Measurements from ENCODE around the gene RBM10. TPM values are rescaled to one million over a fixed set of nuclear protein-coding genes. Genes with fewer than 3 reads are reported as not detected.

The RBM10 gene
- total RNA-seq, 1 experiment from 2014 or later, result 55.8 TPM

DNA sequence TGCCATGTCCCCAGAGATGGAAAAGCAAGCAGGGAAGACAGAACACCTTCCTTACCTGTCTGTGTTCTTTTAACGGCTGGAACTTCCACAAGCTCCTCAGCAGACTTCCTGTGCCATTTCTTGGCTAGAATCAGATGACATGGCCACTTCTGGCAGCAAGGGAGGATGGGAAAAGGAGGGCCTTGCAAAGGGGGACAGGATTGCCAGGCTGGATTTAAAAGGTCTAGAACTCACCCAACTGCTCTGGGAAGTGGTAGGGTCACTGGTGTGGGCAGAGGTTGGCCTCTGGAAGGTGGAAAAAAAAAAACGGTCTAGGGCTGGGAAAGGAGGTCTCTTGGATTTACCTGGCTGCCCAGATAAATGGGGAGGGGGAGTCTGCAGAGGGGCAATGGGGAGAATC lies 86.1 kb downstream of the RBM10 start:
- no peak overlapping the region for H3K27ac ChIP-seq (ENCODE audit: insufficient read length, low read depth, low read length)
- no peak overlapping the region for H2BK15ac ChIP-seq (ENCODE audit: low read depth, low read length)
- no peak overlapping the region for H3K4ac ChIP-seq (ENCODE audit: low read depth, low read length)
- H3K79me2 ChIP-seq (ENCODE audit: insufficient read depth, low read length), result peaks cover 15% of the 10 kb centered on the region; the same call in 1 of the 2 replicates
- H3K36me3 Mint-ChIP-seq (ENCODE audit: insufficient read depth in 1 of 3, low read depth in 3 of 3), result peaks cover 24 to 43% (median 33%) of the 10 kb centered on the region in 3 experiments
- no peak overlapping the region for H2AFZ ChIP-seq (ENCODE audit: low read length)
- no peak overlapping the region for H4K5ac ChIP-seq (ENCODE audit: insufficient read length, low read depth, low read length)
- no peaks in the 10 kb centered on the region; a peak in 1 of 5 replicates for H3K9me3 Mint-ChIP-seq
- peaks cover 5% of the 10 kb centered on the region for H3K23me2 ChIP-seq (ENCODE audit: insufficient read length, low read depth, low read length, poor library complexity, severe bottlenecking)
- TF ChIP-seq, protein P1, sequence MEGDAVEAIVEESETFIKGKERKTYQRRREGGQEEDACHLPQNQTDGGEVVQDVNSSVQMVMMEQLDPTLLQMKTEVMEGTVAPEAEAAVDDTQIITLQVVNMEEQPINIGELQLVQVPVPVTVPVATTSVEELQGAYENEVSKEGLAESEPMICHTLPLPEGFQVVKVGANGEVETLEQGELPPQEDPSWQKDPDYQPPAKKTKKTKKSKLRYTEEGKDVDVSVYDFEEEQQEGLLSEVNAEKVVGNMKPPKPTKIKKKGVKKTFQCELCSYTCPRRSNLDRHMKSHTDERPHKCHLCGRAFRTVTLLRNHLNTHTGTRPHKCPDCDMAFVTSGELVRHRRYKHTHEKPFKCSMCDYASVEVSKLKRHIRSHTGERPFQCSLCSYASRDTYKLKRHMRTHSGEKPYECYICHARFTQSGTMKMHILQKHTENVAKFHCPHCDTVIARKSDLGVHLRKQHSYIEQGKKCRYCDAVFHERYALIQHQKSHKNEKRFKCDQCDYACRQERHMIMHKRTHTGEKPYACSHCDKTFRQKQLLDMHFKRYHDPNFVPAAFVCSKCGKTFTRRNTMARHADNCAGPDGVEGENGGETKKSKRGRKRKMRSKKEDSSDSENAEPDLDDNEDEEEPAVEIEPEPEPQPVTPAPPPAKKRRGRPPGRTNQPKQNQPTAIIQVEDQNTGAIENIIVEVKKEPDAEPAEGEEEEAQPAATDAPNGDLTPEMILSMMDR (conservative IDR thresholded peaks at IDR 0.05), result no peak
- peaks cover 2% of the 10 kb centered on the region for H4K20me1 ChIP-seq (ENCODE audit: control insufficient read depth, insufficient read depth, insufficient read length)
- peaks cover 5 to 24% of the 10 kb centered on the region in 2 experiments for H3K4me1 Mint-ChIP-seq
- no peak overlapping the region for H3K56ac ChIP-seq (ENCODE audit: insufficient read length, low read depth, low read length)
- H3K79me1 ChIP-seq (ENCODE audit: insufficient read depth, low read depth, low read length, poor library complexity, severe bottlenecking), result no peaks in the 10 kb centered on the region
- H2BK5ac ChIP-seq (ENCODE audit: insufficient read length, low read length), result no peak overlapping the region
- WGBS (ENCODE audit: extremely low coverage, insufficient read length, low lambda C conversion rate), result no CpG with 5 or more reads among the region's 2 CpGs
- H3K18ac ChIP-seq (ENCODE audit: insufficient read length, low read depth, low read length), result no peak overlapping the region
- H4K91ac ChIP-seq (ENCODE audit: insufficient read length, low read depth, low read length), result no peak overlapping the region
- peaks cover 2% of the 10 kb centered on the region; the same call in 1 of the 2 replicates for H3K27me3 Mint-ChIP-seq (ENCODE audit: low read depth)
- H4K8ac ChIP-seq (replicated peaks; ENCODE audit: insufficient read length, low read depth, low read length), result no peak overlapping the region
- peak overlapping the region; percentile 24 to 100; a peak in 2 of 5 replicates for H3K4me3 Mint-ChIP-seq
- no peak overlapping the region for H2BK12ac ChIP-seq (ENCODE audit: insufficient read length, low read depth, low read length)
- H2BK120ac ChIP-seq (ENCODE audit: low read depth, low read length, poor library complexity, severe bottlenecking), result no peak overlapping the region
- H3K14ac ChIP-seq (ENCODE audit: insufficient read depth, low read length), result no peak overlapping the region
- H3K4me1 ChIP-seq (ENCODE audit: insufficient read depth, low read length), result 0 out of 2 replicates have a peak, but pooled peaks cover 2% of the 10 kb centered on the region
- no peak for DNase-seq
- no peak overlapping the region for H3K9ac ChIP-seq (ENCODE audit: extremely low read depth, insufficient read length, low read length)
- no peak overlapping the region for H2AK5ac ChIP-seq (ENCODE audit: insufficient read length, low read length)
- H3K9me3 ChIP-seq (ENCODE audit: control insufficient read depth, low read depth, low read length), result no peaks in the 10 kb centered on the region
- H3K23ac ChIP-seq (ENCODE audit: insufficient read length, low read depth, low read length), result no peak overlapping the region
- H2BK20ac ChIP-seq (ENCODE audit: low read depth, low read length, poor library complexity, severe bottlenecking), result no peak overlapping the region
- no peaks in the 10 kb centered on the region for H3K27me3 ChIP-seq (ENCODE audit: insufficient read depth, low read length)
- H3K27ac Mint-ChIP-seq, result no peak overlapping the region; a peak in 2 of 7 replicates
- no peak overlapping the region for H3T11ph ChIP-seq (ENCODE audit: low read length)
- no peak overlapping the region for H3K4me2 ChIP-seq (ENCODE audit: insufficient read depth, insufficient read length, low read length)
